Breast epithelium (tissue), 3 donors: Measurements from ENCODE around the gene ABTB1.

ENCODE experiments used
- POLR2A ChIP-seq: fragments of 450-650 bp; IDR thresholded peaks from one replicate; pipeline ENCODE4 v1.6.1; 2016; ENCODE audit warnings: antibody characterized with exemption, mild to moderate bottlenecking, moderate library complexity
- TF ChIP-seq, protein P1 (sequence below), 3 donors: fragments of 450-650 bp; IDR thresholded peaks; one replicate each; pipeline ENCODE4 v1.5.1; 2016 to 2017; ENCODE audit warnings: antibody characterized with exemption in 3 of 3, mild to moderate bottlenecking in 3 of 3, moderate library complexity in 3 of 3

DNA sequence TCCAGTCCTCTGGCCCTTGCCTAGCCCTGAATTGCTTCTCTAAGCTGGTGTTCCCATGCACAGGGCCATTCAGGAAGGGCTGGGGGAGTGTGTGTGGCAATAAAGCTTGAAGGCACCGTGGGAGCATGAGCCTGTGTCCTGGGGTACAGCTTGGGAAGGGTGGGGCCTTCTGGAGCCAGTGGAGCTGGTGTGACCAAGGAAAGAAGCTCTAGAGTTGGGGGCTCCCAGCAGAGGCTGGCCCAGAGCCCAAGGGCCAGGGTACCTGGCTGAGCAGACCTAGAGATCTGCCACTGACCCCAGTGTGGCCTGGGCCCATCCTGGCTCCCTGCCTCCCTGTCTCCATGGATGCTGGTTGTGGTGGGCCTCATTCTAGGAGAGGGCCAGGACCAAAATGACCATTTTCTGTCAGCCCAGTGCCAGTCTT is 8.1 kb downstream of the ABTB1 start:
- TF ChIP-seq, protein P1, sequence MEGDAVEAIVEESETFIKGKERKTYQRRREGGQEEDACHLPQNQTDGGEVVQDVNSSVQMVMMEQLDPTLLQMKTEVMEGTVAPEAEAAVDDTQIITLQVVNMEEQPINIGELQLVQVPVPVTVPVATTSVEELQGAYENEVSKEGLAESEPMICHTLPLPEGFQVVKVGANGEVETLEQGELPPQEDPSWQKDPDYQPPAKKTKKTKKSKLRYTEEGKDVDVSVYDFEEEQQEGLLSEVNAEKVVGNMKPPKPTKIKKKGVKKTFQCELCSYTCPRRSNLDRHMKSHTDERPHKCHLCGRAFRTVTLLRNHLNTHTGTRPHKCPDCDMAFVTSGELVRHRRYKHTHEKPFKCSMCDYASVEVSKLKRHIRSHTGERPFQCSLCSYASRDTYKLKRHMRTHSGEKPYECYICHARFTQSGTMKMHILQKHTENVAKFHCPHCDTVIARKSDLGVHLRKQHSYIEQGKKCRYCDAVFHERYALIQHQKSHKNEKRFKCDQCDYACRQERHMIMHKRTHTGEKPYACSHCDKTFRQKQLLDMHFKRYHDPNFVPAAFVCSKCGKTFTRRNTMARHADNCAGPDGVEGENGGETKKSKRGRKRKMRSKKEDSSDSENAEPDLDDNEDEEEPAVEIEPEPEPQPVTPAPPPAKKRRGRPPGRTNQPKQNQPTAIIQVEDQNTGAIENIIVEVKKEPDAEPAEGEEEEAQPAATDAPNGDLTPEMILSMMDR (IDR thresholded peaks at IDR 0.05) = no peak
- no peak for TF ChIP-seq POLR2A
